Neutrophil (primary cell): ENCODE data around the gene CCDC122.

ENCODE experiments used
- H3K27ac ChIP-seq: fragments of 200-600 bp; sonication (generic); 2 replicates; pipeline ENCODE4 v1.5.1; 2016; ENCODE audit warnings: mild to moderate bottlenecking, moderate library complexity
- H3K27me3 ChIP-seq: fragments of 200-600 bp; sonication (generic); 2 replicates; pipeline ENCODE4 v1.6.0; 2016; ENCODE audit warnings: mild to moderate bottlenecking
- H3K36me3 ChIP-seq: fragments of 200-600 bp; sonication (generic); 2 replicates; pipeline ENCODE4 v1.5.1; 2017
- H3K4me1 ChIP-seq, 2 experiments: fragments of 200-600 bp in 1 of 2; sonication (generic) in 1 of 2; 1 replicate in 1 of 2; 2 replicates in 1 of 2; pipeline versions ENCODE4 v1.5.1 to v1.6.1; 2013 to 2016; ENCODE audit warnings: low read depth in 1 of 2, low read length in 1 of 2, mild to moderate bottlenecking in 1 of 2, moderate library complexity in 1 of 2; ENCODE audit not compliant: control insufficient read depth in 1 of 2, insufficient read depth in 1 of 2
- H3K4me3 ChIP-seq, 2 experiments: fragments of 200-600 bp in 1 of 2; sonication (generic) in 1 of 2; 1 replicate in 1 of 2; 2 replicates in 1 of 2; pipeline ENCODE4 v1.5.1; 2013 to 2016; ENCODE audit warnings: low read depth in 1 of 2, low read length in 1 of 2, mild to moderate bottlenecking in 1 of 2, moderate library complexity in 1 of 2
- H3K9me3 ChIP-seq: fragments of 200-600 bp; sonication (generic); 2 replicates; pipeline ENCODE4 v1.5.1; 2016
- CTCF ChIP-seq: fragments of 200-600 bp; sonication (generic); IDR thresholded peaks from 2 replicates; pipeline ENCODE4 v1.5.1; 2016; ENCODE audit warnings: antibody characterized with exemption

CCDC122 gene

GRCh38 chr13:43804461-43805070 is 75.0 kb downstream of the CCDC122 start:
- no peak for TF ChIP-seq CTCF
- no peak overlapping the region for H3K27ac ChIP-seq
- H3K27me3 ChIP-seq: no peaks in the 10 kb centered on the region
- no peaks in the 10 kb centered on the region for H3K36me3 ChIP-seq
- H3K9me3 ChIP-seq: no peaks in the 10 kb centered on the region
- H3K4me1 ChIP-seq: no peaks in the 10 kb centered on the region
- no peak overlapping the region for H3K4me3 ChIP-seq

GRCh38 chr13:43802511-43802910 is 77.0 kb downstream of the CCDC122 start:
- Histone ChIP-seq H3K36me3 (no peaks in the 10 kb centered on the region), H3K4me1 (no peaks in the 10 kb centered on the region), H3K9me3 (no peaks in the 10 kb centered on the region), H3K27ac (no peak overlapping the region), H3K4me3 (no peak overlapping the region), H3K27me3 (peaks cover 15% of the 10 kb centered on the region)
- TF ChIP-seq CTCF: no peak

DNA sequence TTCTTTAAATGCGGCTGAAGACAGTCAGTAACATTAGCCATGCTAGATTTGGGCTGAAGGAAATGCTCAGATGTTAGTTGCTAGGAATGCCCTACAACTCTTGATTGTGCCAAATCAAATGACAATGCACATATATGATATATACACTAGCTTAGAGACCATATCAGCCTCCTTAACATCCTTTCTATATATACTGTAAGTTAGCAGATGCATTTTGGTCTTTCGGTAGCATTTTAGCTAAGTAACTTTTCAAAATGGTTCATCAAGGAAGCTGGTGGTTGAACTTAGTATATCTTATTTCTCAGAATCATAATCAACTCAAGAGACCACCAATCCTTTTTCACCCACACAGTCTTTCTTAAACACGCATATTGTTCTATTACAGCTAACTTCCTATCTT is 78.7 kb downstream of the CCDC122 start:
- Histone ChIP-seq H3K4me3 (no peak overlapping the region), H3K27ac (no peak overlapping the region), H3K36me3 (no peaks in the 10 kb centered on the region), H3K4me1 (no peaks in the 10 kb centered on the region), H3K9me3 (no peaks in the 10 kb centered on the region), H3K27me3 (peaks cover 20% of the 10 kb centered on the region)
- TF ChIP-seq CTCF: no peak

GRCh38 chr13:43799191-43799590 is 80.3 kb downstream of the CCDC122 start:
- Histone ChIP-seq H3K27me3 (peaks cover 31% of the 10 kb centered on the region), H3K27ac (no peak overlapping the region), H3K9me3 (no peaks in the 10 kb centered on the region), H3K4me3 (no peak overlapping the region), H3K36me3 (no peaks in the 10 kb centered on the region), H3K4me1 (no peaks in the 10 kb centered on the region)
- TF ChIP-seq CTCF: no peak

DNA sequence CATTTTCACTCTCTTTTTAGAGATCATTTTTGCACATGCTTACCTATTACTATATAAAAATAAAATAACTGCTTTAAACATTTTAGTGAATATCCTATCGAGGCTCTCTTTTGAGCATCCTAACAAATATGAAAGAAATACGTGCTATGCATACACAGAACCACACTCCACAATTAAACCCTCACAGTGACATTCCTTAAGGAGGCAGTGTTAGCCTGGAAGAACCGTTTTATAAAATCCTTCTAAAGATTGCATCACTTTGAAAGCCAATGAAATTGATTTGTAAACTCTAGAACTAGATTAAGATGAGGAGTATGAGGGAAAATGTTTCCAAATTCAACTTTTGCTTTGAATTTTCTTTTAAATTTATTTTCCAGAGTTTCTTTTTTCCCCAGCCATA is 81.7 kb downstream of the CCDC122 start:
- no peak for TF ChIP-seq CTCF
- H3K36me3 ChIP-seq: no peaks in the 10 kb centered on the region
- H3K4me3 ChIP-seq: no peak overlapping the region
- H3K27me3 ChIP-seq: peaks cover 33% of the 10 kb centered on the region
- H3K27ac ChIP-seq: no peak overlapping the region
- H3K9me3 ChIP-seq: no peaks in the 10 kb centered on the region
- no peaks in the 10 kb centered on the region for H3K4me1 ChIP-seq

- TF ChIP-seq CTCF: no peak
- no peak overlapping the region for H3K4me3 ChIP-seq
- H3K27me3 ChIP-seq: peaks cover 40% of the 10 kb centered on the region
- no peak overlapping the region for H3K27ac ChIP-seq
- H3K36me3 ChIP-seq: no peaks in the 10 kb centered on the region
- H3K4me1 ChIP-seq: no peaks in the 10 kb centered on the region
- H3K9me3 ChIP-seq: no peaks in the 10 kb centered on the region
Observed at GRCh38 chr13:43797159-43797558, 82.4 kb downstream of the CCDC122 start.
